COR-L47 (cell line): ENCODE measurements around the gene CACHD1.

Source experiments
- DNase-seq: peaks from one replicate; lab custom pipeline; 2025; lab: John Stamatoyannopoulos, UW

The CACHD1 gene

DNA sequence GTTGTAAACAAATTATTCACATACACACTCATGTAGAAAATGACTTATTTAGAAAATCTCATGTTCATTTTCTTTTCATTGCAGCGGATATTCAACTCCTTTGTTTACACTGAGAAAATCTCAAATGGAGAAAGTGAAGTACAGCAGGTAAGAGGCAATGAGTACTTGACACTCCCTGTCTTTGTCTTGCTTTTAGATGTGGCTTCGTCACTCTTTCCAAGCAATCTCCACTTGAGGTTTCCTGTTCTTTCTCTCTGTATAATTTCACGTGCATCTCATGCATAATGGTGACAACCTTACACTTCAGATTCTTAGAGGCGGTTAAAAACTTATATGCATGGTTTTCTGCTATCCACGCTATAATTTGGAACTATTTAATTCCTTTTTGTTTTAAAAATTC lies 80.6 kb downstream of the CACHD1 start:
- no peak for DNase-seq

DNA sequence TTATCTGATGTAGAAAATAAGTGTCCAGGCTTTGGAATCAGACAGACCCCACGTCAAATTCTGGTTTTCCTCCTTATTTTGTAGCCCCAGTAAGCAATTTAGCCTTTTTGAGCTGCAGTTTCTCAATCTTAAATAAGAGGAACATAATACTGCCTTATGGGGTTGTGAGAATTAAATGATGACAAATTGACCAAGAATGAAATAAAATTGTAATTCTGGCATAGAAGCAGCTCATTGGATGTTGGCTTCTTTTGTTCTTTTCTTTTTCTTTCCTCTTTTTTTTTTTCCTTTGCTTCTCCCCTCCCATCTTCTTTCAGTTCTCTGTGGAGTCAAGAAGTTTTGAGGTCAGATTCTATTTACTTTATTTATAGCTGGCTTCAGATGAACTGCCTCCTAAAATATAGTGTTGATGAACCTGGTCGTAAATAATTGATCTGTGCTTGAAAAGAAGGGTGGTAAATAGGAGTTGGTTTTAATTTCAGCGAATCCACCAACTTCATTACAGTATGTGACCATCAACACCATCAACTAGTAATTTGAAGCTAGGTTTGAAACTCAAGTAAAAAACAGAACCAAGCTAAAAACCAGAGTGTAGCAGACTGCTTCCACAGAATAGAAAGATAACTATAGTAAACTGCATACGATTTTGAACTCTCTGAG lies 81.1 kb downstream of the CACHD1 start:
- no peak for DNase-seq

DNA sequence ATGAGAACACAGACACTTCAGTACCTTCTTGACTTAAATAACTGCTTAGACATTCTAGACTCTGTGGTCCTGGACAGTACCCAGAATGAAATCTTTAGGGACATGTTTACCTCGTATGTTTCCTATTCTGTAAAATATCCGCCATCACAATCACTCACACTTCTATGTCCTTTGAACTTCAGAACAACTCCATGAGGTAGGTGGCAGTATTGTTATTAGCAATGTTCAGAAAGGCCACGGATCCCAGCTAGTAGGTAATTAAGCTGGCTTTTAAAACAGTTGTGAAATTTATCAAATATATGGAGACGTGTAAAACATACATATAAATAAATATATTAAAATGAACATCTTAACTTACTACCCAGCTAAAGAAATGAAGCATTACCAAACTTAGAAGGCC lies 83.4 kb downstream of the CACHD1 start:
- no peak for DNase-seq

DNA sequence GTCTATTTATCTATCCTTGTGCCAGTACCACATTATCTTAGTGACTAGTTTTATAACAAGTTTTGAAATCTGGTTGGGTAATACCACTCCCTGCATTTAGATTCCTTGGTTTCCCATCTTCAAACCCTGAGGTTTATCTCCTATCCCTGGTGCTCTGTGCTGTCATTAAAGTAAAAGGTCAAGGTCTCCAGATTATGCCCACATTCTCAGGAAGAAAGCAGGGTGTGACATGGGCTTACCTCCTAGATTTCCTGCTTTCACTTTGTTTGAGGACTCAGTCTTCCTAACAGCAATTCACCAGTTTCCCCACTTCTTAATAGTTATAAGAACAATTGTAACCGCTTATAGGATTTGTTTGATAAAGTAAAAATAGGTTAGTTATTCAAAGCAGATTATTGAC lies 86.0 kb downstream of the CACHD1 start:
- DNase-seq = no peak

DNA sequence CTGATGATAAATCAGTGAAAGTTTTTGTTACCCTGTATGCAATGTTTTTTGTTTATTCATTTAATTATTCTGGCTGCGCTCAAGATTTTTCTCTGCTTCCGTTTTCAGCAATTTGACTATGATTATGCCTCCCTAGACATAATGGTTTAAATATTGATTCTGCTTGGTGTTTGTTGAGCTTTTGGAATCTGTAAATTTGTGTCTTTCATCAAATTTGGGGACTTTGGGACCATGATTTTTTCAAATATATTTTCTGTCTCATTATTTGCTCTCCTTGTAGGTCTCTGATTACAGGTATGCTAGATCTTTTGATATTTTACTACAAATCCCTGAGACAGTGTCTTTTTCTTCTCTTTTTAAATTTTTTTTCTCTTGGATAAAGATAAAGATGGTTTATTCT lies 92.1 kb downstream of the CACHD1 start:
- no peak for DNase-seq

DNA sequence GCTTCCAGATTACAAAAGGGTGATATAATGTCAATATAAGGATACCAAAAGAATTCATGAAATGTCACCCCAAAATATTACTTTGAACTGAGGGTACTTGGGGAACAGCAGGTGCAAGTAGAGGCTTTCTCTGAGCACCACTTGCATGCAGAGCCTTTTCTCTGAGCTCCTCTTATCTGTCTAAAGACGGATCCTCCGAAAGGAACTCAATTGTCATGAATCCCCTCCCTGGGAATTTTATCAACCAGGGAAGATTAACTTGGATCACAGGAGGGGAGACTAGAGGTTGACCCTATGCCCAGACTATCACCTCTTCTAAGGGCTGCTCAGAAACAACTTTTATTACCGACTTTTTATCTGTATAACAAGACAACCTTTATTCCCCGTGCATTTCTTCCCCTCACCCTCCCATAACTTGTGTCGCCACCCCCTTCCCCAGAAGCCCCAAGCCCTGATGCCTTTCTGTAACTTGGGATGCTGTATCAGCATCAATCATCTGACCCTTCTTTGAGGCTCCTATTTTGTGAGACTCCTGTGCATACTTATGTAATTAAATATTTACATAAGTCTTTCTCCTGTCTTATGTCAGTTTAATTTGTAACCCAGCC lies 94.1 kb downstream of the CACHD1 start:
- DNase-seq = no peak

DNA sequence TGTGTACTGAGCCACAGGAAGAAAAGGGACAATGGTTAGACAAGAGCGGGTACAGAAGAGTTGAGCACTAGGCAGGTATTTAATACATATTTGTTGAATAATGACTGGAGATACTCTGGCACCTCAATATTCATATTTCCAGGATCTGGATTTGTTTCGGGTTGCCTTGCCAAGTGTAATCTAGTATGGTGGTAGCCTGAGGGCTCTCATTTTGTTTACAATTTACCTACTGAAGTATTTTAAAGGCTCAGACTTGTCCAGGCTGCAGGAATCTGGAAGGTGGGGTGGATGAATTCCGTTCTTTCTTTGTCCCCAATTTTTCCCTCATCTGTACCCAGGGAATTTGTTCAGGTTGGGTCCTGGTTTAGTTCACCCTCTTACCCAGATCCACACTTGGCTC lies 95.0 kb downstream of the CACHD1 start:
- DNase-seq = no peak

DNA sequence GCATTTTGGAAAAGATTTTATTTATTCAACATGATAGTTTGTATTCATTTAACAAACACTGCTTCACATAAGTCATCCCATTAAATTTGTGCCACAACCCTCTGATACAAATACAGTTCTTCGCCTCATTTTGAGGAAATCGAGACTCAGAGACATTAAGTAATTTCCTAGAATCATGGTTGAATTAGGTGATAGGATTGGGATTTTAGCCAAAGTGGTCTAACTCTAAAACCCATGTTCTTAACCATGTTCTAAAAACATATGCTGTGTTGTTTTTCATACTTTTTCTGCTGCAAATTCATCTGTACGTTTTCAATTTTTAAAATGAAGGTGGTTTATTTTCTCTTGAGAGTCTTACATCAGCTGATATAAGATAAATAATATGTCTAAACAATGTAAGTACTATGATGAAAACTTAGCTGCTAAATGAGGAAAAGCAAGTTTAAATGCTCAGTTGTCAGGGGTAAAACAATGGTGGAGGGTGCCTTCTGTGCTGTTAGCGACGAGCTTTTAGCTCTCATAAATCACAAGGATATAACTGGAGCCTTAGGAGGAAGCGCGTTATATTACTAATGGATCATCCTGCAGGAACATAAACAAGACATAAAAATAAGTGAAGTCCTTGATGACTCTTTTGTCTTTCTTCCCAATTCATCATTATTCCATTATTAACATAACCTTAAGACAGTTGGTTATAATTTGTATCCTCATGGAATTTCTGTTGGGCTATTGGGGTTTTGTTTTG lies 97.7 kb downstream of the CACHD1 start:
- no peak for DNase-seq

DNA sequence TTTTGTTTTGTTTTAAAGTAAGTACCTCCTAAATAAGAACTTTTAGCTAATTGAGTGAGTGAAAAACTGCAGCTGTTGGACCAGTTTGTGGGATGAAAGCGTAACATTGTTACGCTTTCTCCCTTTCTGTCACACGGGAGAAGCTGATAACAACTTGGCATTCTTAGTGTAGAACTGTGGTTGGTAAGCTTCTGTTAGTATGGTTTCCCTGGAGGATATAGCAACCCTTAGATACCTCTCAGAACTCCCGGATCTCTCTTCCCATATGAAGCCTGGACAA lies 98.2 kb downstream of the CACHD1 start:
- DNase-seq = no peak

DNA sequence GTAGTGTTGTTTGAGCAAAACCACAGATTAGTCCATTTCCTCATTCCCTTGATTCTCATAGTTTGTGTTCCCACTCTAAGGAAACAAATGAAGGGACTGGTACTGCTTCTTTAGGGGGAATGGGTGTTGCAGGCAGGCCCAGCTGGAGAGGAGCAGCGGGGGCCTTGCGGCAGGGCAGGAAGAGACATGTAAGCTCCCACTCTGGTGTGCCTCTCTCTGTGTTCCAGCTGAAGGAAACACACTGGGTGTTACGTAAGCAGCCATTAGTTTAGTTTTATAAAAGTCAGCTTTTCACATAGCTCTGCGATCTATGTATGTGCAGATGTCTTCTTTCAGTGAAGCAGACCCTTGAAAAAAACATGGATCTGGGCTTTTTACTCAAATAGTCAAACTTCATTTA lies 99.5 kb downstream of the CACHD1 start:
- no peak for DNase-seq

DNA sequence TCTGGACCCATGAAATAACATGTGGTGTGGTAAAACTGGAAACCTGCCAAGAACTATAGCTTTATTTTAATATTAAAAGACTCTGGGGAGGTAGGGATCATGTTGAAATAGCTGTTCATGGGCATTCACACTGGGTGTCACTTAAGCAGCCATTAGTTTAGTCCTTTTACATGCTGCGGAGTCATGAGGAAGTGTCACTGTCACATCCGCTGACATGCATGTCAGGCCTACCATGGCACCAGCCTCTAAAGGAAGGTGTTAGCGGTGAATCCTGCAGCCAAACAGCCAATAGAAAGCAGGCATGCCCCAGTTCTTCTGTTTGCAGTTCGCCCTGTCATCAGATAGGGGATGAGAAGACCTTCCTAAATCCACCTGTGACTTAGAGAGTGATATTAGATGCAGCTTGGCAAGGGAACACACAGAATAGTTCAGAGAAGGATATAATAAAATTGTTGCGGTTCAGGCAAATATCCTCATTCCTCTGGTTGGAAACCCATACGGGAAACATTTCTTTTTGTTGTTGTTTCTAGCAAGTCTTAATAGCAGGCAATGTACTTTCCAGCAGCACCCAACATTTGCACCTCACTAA lies 100.4 kb downstream of the CACHD1 start:
- DNase-seq = no peak

DNA sequence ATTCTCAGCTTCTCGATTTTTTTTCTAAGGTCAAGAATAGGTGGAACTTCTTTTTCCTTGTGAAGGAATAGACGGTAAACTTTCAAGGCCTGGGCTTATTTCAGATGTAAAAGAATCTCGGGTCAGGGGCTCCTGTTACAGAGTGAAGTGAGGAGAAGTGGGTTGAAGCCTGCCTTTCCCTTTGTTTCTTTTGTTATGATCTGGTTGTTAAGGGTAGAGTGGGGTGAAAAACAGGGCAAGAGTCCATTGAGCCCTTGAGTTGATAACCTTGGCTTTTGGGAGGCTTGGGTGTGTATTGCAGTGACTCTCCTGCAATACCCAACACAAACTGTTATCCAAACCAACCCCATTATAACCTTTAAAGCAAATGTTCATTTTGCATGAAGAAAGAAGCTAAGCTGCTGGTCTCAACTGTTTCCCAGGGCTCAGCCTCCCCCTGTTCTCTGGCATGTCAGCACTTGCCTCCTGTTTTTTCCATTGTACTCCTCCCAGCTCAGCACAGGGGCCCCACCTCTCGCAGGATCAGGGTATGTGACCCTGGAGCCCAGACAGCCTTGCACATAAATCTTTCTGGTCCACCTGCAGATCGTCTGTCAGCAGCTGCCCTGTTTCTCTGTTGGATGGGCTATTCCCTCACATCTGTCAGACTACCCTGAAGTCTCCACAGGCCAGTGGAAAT lies 102.4 kb downstream of the CACHD1 start:
- DNase-seq = no peak

DNA sequence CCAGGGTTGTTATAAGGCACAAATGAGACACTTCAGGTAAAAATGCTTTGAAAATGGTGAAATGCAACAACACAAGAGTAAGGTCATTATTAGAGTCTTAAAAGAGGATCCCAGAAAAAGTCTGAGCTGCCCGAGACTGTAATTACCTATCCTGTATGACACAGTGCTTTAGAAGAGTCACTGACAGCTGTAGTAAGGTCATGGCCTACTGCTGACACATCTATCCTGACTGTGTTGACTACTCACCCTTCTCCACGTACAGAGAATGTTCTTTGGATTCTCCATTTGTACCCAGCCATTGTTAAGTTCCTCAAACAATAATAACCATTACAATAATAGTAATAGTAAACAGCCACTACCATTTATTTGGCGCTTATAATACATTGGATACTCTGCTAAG lies 104.4 kb downstream of the CACHD1 start:
- no peak for DNase-seq

DNA sequence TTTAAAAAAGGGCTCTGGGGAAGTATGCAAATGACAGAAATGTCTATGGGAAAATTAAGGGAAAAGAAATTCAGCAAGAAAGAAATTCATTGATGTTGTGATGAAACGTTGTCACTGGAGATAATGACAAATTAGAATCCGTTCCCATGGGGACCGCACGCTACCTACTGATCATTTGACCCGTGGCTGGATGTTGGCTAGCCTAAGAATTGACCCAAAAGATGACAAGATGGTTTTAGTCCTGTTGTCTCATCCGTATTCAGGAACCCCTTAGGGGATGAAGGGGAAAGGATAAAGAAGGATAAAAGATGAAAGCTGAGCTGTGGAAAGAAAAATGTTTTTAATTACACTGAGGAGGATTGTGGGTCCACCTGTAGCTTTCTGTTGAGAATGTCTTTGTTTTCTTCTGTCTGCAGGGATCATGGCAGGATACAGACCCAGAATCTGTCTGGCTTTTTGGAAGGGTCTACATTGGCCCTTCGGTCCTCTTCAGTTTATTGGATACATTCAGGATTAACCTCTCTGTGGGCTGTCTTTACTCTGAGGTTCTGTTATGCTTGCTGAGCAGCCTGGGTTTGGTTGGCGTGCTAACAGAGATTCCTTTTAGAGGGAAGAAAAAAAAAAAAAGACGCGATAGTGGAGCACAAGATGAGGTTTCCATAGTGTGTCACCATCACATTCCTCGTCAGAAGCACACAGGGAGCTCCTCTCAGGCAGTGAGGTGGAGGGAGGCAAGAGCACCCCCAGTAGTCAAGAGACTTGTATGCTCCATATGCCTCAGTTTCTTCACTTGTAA lies 106.2 kb downstream of the CACHD1 start:
- no peak for DNase-seq

DNA sequence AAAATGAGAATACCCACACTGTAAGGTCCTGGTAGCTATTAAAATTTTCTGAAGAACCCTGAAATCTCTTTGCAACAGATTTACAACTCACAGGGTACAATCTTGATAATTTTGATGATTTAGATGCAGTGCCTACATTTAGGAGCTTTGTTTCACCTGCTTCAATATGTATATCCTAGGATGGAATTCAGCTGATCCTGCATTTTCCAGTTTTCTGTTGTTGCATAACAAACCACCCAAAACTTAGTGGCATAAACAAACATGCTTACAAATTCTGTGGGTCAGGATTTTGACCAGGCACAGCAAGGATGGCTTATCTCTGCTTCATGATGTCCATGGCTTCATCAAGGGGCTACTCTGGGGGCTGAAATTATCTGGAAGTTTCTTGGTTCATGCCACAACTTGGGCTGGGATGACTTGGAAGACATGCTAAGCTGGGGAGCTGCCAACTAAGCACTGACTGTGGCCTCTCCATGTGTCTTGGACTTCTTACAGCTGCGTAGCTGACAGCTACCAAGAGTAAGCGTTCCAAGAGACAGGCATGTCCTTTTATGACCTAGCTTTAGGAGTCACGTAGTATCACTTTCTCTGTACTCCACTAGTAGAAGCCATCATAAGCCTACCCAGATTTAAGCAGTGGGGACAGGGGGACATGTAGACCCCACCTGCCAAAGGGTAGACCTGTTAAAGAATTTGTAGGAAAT lies 108.5 kb downstream of the CACHD1 start:
- DNase-seq = no peak

DNA sequence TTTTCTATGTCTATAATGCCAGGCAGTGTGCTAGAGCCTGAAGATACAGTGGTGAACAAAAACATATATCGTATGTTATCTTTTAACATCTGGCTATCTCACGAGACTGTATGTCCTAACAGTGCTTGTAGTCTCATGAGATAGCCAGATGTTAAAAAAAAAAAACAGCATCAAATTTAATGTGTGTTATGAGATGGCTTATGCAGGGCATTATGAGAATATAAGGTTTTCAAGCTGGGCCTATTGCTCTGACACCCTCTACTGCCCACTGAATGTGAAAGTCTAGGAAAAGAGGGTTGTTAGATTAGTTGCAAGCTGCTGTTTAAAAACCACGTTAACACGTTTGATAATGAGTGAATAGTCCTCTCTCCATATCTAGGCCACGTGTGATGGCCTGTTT lies 109.8 kb downstream of the CACHD1 start:
- no peak for DNase-seq

DNA sequence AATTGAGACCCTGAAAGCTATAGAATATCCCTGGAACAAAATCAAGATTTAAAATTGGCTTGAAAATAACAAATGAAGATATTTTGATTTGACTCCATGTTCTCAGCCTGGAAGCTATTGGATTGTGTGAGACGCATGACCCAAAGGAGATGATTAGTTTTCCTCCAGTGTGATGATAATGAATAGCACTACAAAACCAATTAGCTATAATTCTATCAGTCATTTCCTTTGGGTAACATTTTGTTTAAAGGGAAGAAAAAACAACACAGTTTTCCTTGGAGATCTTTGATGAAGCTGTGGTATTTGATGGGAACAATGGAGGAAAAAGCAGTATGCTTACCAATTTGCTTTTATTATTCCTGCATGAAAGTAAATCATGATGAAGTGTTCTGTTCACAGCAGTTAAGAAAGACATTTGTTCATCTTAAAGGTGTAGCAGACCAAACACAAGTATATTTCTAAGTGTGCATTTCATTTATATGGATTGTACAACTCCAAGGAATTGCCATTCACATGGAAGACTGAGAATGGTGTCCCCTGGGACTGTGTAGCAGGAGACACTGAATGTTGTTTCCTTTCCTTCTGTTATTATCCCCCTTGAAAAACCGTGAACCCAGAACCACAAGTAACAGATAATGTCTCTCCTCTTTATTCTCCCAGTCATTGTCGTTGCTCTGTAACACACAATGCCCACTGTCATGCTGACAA lies 111.4 kb downstream of the CACHD1 start:
- no peak for DNase-seq

DNA sequence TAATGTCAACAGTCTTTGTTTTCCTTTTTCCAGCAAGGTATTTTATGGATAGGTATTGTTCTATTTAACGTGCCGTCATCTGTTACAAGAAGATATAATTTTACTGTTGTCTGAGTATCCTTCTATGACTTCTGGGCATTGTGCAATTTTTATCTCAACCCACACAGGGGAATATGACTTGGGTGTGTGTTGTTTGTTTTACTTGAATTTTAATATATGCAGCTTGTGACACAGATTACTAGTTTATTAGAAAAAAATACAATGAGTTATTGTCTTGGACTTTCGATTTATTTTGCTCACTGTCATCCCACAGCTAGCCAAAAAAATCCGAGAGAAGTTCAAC lies 111.9 kb downstream of the CACHD1 start:
- peak; percentile 29 for DNase-seq

DNA sequence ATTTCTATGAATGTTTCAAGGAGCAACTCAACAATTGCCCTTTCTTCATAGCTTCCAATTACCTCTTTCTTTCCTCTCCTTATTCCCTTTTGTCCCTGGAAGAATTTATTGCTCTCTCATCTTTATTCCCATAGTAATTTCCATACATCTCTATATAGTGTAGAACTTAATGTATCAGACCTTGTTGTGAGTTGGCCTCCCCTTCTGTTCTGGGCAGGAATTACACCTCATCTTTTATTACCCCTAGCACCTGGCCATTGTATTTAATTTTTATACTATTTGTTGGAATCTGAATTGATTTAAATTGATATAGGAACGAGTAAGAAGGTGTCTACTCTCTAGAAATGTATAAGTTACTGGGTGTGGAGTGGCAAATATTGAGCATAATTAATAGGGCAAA lies 114.5 kb downstream of the CACHD1 start:
- DNase-seq = no peak

DNA sequence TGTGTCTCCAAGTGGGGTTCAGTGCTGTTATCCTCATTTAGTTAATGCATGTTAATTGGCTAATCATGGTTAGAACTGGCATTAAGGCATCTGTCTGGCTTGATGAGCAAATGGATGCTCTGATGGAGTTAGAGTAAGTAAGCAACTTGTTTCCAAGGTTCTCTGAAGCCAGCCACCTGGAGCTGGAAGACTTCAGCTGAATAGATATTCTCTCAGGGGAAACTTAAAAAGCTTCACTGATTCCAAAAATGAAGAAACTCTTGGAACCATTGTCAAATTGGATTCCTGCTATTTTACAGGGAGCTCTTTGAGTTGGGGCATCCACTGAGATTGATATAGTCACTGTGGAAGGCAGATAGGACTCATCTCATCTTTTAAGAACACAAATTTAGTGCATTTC lies 118.9 kb downstream of the CACHD1 start:
- DNase-seq = no peak

DNA sequence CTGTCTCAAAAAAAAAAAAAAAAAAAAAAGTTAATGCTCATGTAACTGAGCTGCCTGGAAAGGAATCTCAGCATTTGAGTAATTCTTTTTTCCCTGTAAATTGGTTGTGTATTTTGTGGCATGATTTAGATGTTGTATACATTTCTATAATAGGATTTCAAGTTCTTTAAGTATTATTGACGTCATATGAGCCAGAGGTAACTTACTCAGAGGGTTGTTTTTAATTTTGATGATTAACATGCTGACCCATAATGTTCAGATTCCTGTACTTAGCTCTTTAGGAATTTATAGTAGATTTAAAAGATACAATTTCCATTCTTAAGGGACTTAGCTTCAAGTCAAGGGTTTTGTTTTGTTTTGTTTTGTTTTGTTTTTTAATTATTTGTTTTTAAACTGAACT lies 120.4 kb downstream of the CACHD1 start:
- no peak for DNase-seq
